ENCODE results near the gene PRLR.

PRLR gene

DNA sequence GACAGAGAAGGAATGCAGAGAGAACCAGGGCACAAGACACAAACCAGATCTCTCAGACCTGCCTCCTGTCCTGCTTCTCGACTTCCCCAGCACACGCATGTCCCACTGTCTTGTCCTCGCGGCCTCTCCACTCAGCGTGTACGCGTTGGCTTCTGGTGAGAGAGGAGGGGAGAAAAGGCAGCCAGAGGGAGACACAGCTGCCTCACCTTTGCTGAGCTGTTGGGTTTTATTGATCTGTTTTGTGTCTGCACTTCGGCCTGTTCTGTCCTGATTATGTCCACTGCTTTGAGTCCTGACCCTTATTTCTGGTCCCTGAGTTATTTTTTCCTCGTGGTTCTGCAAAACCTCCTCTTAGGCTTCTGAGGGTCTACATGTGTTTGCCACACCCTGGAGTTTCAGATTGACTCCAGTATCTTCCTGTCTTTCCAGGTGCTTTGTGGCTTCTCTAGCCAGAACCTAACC is 95.0 kb downstream of the PRLR start:
- H3K4me3 ChIP-seq (ENCODE audit: low read depth in 1 of 5, low read length in 5 of 5): no peak overlapping the region
- no peaks in the 10 kb centered on the region for H3K36me3 ChIP-seq (ENCODE audit: control insufficient read depth in 5 of 5, insufficient read depth in 5 of 5, low read length in 5 of 5)
- H3K9ac ChIP-seq (ENCODE audit: low read length in 5 of 5): no peak overlapping the region
- H3K9me3 ChIP-seq (ENCODE audit: control insufficient read depth in 5 of 5, low read length in 5 of 5): peaks cover 0 to 8% (median 0%) of the 10 kb centered on the region in 5 donors
- H3K27ac ChIP-seq (ENCODE audit: low read depth, low read length): no peak overlapping the region
- no peaks in the 10 kb centered on the region for H3K27me3 ChIP-seq (ENCODE audit: control insufficient read depth in 5 of 5, insufficient read depth in 4 of 5, low read length in 5 of 5)
- H3K4me1 ChIP-seq (ENCODE audit: control insufficient read depth in 5 of 5, insufficient read depth in 5 of 5, low read length in 5 of 5): no peaks in the 10 kb centered on the region

DNA sequence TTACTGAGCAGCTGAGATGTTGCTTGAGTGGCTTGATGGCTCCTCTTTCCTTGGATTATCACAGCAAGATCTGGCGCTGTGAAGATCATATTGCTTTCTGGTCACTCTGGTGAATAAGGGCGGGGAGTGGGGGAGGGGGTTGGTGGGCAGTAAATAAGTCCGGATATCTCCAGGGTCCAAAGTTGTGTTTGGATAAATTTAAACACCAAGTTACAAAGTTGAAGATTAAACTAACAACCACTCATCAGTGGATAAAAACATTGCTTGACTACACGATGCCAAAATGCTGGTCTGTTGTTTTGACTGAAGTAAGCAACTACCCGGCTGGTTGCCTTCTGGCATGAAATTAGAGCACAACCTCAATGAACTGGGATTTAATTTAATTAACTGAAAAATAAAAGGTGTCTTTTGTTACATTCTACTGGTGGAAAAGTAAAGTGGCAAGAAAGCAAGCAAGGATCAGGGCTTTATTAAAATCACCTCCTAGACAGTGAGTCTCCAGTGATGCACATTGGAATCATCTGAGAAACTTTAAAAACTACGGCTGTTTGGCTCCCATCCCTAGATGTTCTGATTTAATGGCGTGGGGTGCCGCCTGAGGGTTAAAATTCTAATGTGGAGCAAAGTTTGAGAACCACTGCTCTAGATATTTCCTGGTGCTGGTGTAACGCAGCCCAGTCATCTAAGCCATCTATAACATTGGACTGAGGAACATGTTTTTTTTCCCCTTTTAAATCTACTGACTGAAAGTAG is 95.8 kb downstream of the PRLR start:
- no peaks in the 10 kb centered on the region for H3K27me3 ChIP-seq (ENCODE audit: control insufficient read depth in 5 of 5, insufficient read depth in 4 of 5, low read length in 5 of 5)
- H3K9ac ChIP-seq (ENCODE audit: low read length in 5 of 5): no peak overlapping the region
- no peaks in the 10 kb centered on the region for H3K4me1 ChIP-seq (ENCODE audit: control insufficient read depth in 5 of 5, insufficient read depth in 5 of 5, low read length in 5 of 5)
- no peak overlapping the region for H3K4me3 ChIP-seq (ENCODE audit: low read depth in 1 of 5, low read length in 5 of 5)
- no peaks in the 10 kb centered on the region for H3K36me3 ChIP-seq (ENCODE audit: control insufficient read depth in 5 of 5, insufficient read depth in 5 of 5, low read length in 5 of 5)
- peaks cover 0 to 8% (median 0%) of the 10 kb centered on the region in 5 donors for H3K9me3 ChIP-seq (ENCODE audit: control insufficient read depth in 5 of 5, low read length in 5 of 5)
- no peak overlapping the region for H3K27ac ChIP-seq (ENCODE audit: low read depth, low read length)

DNA sequence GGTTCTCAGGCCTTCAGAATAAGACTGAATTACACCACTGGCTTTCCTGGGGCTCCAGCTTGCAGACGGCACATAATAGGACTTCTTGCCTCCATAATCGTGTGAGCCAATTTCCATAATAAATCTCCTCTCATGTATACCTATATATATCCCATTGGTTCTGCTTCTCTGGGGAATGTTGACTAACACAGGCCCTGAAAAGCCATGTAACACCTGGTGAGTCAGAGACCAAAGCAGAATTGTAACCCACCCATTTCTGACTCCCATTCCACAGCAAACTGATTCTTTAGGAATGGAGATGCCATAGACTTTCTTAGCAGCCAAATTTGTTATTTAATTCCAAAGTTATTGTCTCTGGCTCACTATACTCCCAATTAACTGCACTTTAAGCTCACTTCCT is 97.1 kb downstream of the PRLR start:
- no peaks in the 10 kb centered on the region for H3K27me3 ChIP-seq (ENCODE audit: control insufficient read depth in 5 of 5, insufficient read depth in 4 of 5, low read length in 5 of 5)
- H3K4me3 ChIP-seq (ENCODE audit: low read depth in 1 of 5, low read length in 5 of 5): no peak overlapping the region
- H3K27ac ChIP-seq (ENCODE audit: low read depth, low read length): no peak overlapping the region
- H3K36me3 ChIP-seq (ENCODE audit: control insufficient read depth in 5 of 5, insufficient read depth in 5 of 5, low read length in 5 of 5): no peaks in the 10 kb centered on the region
- no peak overlapping the region for H3K9ac ChIP-seq (ENCODE audit: low read length in 5 of 5)
- H3K9me3 ChIP-seq (ENCODE audit: control insufficient read depth in 5 of 5, low read length in 5 of 5): peaks cover 0 to 8% (median 0%) of the 10 kb centered on the region in 5 donors
- H3K4me1 ChIP-seq (ENCODE audit: control insufficient read depth in 5 of 5, insufficient read depth in 5 of 5, low read length in 5 of 5): no peaks in the 10 kb centered on the region

DNA sequence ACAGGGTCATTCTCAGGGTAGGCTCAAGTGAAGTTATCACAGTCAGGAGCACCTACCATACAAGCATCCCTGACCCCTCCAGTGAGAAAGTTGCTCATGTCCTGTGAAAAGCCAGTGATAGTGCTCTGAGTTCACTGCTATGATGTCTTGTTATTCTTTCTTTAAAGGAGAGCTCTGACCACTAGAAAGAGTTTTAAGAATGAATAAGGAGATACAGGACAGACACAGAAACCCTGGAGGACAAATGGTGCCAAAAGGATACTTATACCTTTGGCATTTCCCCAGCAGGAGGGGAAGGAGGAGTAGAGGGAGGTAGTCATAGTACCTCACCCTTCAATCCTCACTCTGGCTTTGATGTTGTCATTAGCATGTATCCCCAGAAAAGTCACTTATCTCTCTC is 98.6 kb downstream of the PRLR start:
- no peaks in the 10 kb centered on the region for H3K36me3 ChIP-seq (ENCODE audit: control insufficient read depth in 5 of 5, insufficient read depth in 5 of 5, low read length in 5 of 5)
- H3K9ac ChIP-seq (ENCODE audit: low read length in 5 of 5): no peak overlapping the region
- H3K4me3 ChIP-seq (ENCODE audit: low read depth in 1 of 5, low read length in 5 of 5): no peak overlapping the region
- H3K9me3 ChIP-seq (ENCODE audit: control insufficient read depth in 5 of 5, low read length in 5 of 5): peaks cover 0 to 8% (median 0%) of the 10 kb centered on the region in 5 donors
- no peak overlapping the region for H3K27ac ChIP-seq (ENCODE audit: low read depth, low read length)
- no peaks in the 10 kb centered on the region for H3K4me1 ChIP-seq (ENCODE audit: control insufficient read depth in 5 of 5, insufficient read depth in 5 of 5, low read length in 5 of 5)
- H3K27me3 ChIP-seq (ENCODE audit: control insufficient read depth in 5 of 5, insufficient read depth in 4 of 5, low read length in 5 of 5): no peaks in the 10 kb centered on the region

DNA sequence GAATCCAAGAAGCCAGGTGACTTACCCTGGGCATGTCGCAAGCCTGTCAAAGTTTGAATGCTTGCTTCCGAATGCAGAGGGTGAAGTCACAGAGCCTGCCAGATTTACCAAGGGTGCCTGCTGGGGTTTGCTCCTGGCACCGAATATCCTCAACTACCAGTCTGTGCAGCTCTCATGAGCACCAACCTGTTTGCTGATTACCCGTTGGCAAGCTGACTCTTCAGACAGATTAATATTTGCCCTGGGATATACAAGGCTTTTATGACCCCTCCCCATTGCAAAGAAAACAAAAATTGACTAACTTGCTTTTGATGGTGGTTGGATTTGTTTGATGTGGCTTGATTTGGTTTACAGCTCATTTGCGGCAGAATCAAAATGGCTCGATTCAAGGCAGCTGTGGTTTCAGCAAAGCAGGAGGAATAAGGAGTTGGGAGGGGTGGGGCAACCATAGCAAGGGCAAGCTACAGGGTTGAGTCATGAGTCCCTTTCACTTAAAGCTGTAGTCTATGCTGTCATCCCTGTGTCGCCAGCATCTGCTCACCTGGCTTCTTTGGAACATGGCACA is 100.3 kb downstream of the PRLR start:
- H3K9me3 ChIP-seq (ENCODE audit: control insufficient read depth in 5 of 5, low read length in 5 of 5): peaks cover 0 to 8% (median 0%) of the 10 kb centered on the region in 5 donors
- no peak overlapping the region for H3K27ac ChIP-seq (ENCODE audit: low read depth, low read length)

DNA sequence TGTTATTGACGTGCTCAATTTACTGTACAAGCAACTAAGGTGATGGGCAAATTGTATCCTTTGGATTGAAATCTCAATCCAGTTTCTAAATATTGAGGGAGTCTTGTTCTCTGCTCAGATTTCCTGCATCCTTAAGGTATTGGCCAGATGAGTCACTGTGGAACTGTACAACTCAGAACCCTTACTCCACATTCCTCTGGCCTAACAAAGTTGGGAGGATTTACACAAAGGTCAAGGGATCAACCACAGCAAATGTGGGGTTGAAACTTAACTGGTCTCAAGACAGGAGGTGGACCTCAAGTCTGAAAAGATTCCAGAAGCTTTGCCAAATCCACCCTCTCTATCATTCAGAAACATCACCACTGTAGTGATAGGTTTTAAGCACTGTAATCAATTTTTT is 101.0 kb downstream of the PRLR start:
- no peak overlapping the region for H3K4me3 ChIP-seq (ENCODE audit: low read depth in 1 of 5, low read length in 5 of 5)
- H3K9ac ChIP-seq (ENCODE audit: low read length in 5 of 5): no peak overlapping the region
- H3K4me1 ChIP-seq (ENCODE audit: control insufficient read depth in 5 of 5, insufficient read depth in 5 of 5, low read length in 5 of 5): no peaks in the 10 kb centered on the region
- H3K9me3 ChIP-seq (ENCODE audit: control insufficient read depth in 5 of 5, low read length in 5 of 5): peaks cover 0 to 8% (median 0%) of the 10 kb centered on the region in 5 donors
- no peaks in the 10 kb centered on the region for H3K36me3 ChIP-seq (ENCODE audit: control insufficient read depth in 5 of 5, insufficient read depth in 5 of 5, low read length in 5 of 5)
- no peak overlapping the region for H3K27ac ChIP-seq (ENCODE audit: low read depth, low read length)
- no peaks in the 10 kb centered on the region for H3K27me3 ChIP-seq (ENCODE audit: control insufficient read depth in 5 of 5, insufficient read depth in 4 of 5, low read length in 5 of 5)

More for the DNA sequence above, 100.3 kb downstream of the PRLR start:
- H3K4me1 ChIP-seq (ENCODE audit: control insufficient read depth in 5 of 5, insufficient read depth in 5 of 5, low read length in 5 of 5): no peaks in the 10 kb centered on the region
- no peaks in the 10 kb centered on the region for H3K36me3 ChIP-seq (ENCODE audit: control insufficient read depth in 5 of 5, insufficient read depth in 5 of 5, low read length in 5 of 5)
- no peak overlapping the region for H3K4me3 ChIP-seq (ENCODE audit: low read depth in 1 of 5, low read length in 5 of 5)
- H3K27me3 ChIP-seq (ENCODE audit: control insufficient read depth in 5 of 5, insufficient read depth in 4 of 5, low read length in 5 of 5): no peaks in the 10 kb centered on the region
- H3K9ac ChIP-seq (ENCODE audit: low read length in 5 of 5): no peak overlapping the region

DNA sequence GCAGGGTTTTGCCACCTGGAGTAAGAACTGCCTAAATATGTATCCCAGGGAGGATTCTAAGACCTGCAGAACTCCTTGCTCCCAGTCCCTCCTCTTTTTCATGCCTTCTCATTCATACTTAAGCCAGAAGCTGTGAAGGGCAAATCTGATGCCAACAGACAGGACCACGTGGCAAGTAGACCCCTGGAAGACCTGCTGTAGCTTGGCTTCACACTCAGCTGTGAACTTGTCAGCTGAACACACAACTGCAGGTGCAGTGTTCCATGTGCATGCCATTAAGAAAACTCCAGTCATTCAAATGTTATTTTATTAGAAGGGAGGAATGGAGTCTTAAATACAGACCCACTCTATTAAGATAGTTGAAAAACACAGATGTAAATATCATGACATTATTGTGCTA is 103.3 kb downstream of the PRLR start:
- Histone ChIP-seq H3K27ac (ENCODE audit: low read depth, low read length) (no peak overlapping the region), H3K4me3 (ENCODE audit: low read depth in 1 of 5, low read length in 5 of 5) (no peak overlapping the region), H3K27me3 (ENCODE audit: control insufficient read depth in 5 of 5, insufficient read depth in 4 of 5, low read length in 5 of 5) (no peaks in the 10 kb centered on the region), H3K36me3 (ENCODE audit: control insufficient read depth in 5 of 5, insufficient read depth in 5 of 5, low read length in 5 of 5) (no peaks in the 10 kb centered on the region), H3K9ac (ENCODE audit: low read length in 5 of 5) (no peak overlapping the region), H3K9me3 (ENCODE audit: control insufficient read depth in 5 of 5, low read length in 5 of 5) (peaks cover 0 to 5% (median 0%) of the 10 kb centered on the region in 5 donors), H3K4me1 (ENCODE audit: control insufficient read depth in 5 of 5, insufficient read depth in 5 of 5, low read length in 5 of 5) (no peaks in the 10 kb centered on the region)

DNA sequence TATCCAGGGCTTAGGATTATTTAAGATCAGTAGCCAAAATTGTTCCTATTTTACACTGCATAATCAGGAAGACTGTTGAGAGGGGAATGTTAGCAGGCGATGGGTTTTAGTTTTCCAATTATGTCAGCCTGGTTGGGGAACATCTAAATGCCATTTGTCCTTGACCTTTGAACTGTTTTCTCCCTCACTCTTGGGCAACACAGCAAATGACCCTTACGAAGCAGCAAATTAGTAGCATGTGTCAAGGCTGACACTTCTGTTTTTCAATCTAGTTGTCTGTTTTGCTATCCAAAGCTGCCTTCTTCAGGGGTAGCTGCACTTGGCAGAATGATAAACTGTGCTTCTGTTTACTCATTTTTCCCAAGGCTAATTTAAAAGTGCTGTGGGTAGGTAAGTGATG is 104.5 kb downstream of the PRLR start:
- Histone ChIP-seq H3K36me3 (ENCODE audit: control insufficient read depth in 5 of 5, insufficient read depth in 5 of 5, low read length in 5 of 5) (no peaks in the 10 kb centered on the region), H3K9me3 (ENCODE audit: control insufficient read depth in 5 of 5, low read length in 5 of 5) (peaks cover 0 to 3% (median 0%) of the 10 kb centered on the region in 5 donors), H3K27ac (ENCODE audit: low read depth, low read length) (no peak overlapping the region), H3K27me3 (ENCODE audit: control insufficient read depth in 5 of 5, insufficient read depth in 4 of 5, low read length in 5 of 5) (no peaks in the 10 kb centered on the region), H3K4me1 (ENCODE audit: control insufficient read depth in 5 of 5, insufficient read depth in 5 of 5, low read length in 5 of 5) (no peaks in the 10 kb centered on the region), H3K4me3 (ENCODE audit: low read depth in 1 of 5, low read length in 5 of 5) (no peak overlapping the region), H3K9ac (ENCODE audit: low read length in 5 of 5) (no peak overlapping the region)

DNA sequence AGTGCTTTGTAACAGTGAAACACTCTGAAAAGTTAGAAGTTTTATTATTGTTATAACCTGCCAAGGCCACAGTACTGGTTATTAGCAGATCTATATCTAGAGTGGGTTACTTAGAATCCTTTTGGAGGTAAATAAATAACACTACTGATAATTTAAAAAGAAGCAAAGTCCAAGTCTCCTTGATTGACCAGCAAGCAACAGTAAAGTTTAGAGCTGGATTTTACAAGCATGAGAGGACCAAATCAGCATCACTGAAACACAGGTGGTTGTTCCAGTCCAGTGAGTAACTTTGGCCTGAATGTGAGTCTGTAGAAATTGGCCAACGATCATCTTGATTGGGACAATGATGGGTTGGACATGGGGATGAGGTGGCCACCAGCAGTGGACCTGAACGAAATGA is 105.4 kb downstream of the PRLR start:
- H3K9me3 ChIP-seq (ENCODE audit: control insufficient read depth in 5 of 5, low read length in 5 of 5): no peaks in the 10 kb centered on the region
- H3K27me3 ChIP-seq (ENCODE audit: control insufficient read depth in 5 of 5, insufficient read depth in 4 of 5, low read length in 5 of 5): no peaks in the 10 kb centered on the region
- no peaks in the 10 kb centered on the region for H3K4me1 ChIP-seq (ENCODE audit: control insufficient read depth in 5 of 5, insufficient read depth in 5 of 5, low read length in 5 of 5)
- H3K9ac ChIP-seq (ENCODE audit: low read length in 5 of 5): no peak overlapping the region
- H3K27ac ChIP-seq (ENCODE audit: low read depth, low read length): no peak overlapping the region
- no peaks in the 10 kb centered on the region for H3K36me3 ChIP-seq (ENCODE audit: control insufficient read depth in 5 of 5, insufficient read depth in 5 of 5, low read length in 5 of 5)
- no peak overlapping the region for H3K4me3 ChIP-seq (ENCODE audit: low read depth in 1 of 5, low read length in 5 of 5)

DNA sequence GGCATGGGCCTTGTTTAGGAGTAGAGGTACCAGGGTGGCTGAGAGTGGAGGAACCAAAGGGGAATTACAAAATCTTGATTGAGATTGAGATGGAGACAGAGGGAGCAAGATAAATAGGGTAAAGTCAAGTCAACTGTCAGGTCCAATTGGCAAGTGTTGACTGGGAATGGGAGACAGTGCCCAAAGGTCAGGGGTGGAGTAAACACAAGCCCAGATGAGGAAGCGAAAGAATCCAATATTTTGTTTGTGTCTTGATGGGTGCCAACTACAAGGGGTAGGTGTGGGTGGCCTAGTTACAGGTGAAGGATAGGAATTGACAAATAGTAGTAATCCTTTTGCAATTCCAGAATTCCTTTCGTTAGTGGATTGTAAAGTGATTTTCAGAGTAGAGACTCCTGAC is 107.5 kb downstream of the PRLR start:
- Histone ChIP-seq H3K4me3 (ENCODE audit: low read depth in 1 of 5, low read length in 5 of 5) (no peak overlapping the region), H3K27me3 (ENCODE audit: control insufficient read depth in 5 of 5, insufficient read depth in 4 of 5, low read length in 5 of 5) (no peaks in the 10 kb centered on the region), H3K9me3 (ENCODE audit: control insufficient read depth in 5 of 5, low read length in 5 of 5) (no peaks in the 10 kb centered on the region), H3K4me1 (ENCODE audit: control insufficient read depth in 5 of 5, insufficient read depth in 5 of 5, low read length in 5 of 5) (no peaks in the 10 kb centered on the region), H3K27ac (ENCODE audit: low read depth, low read length) (no peak overlapping the region), H3K36me3 (ENCODE audit: control insufficient read depth in 5 of 5, insufficient read depth in 5 of 5, low read length in 5 of 5) (no peaks in the 10 kb centered on the region), H3K9ac (ENCODE audit: low read length in 5 of 5) (no peak overlapping the region)
